SK-N-SH (cell line): Measurements from ENCODE around the gene HOXC10. TPM values are rescaled to one million over a fixed set of nuclear protein-coding genes. Genes with fewer than 3 reads are reported as not detected.

Experiments
- CTCF ChIA-PET: fragments of 300-600, 350-600 bp; formaldehyde crosslinking; extraction: SDS; loops from one replicate; lab custom pipeline; 2021; lab: Yijun Ruan, JAX
- POLR2A ChIA-PET: fragments of 350-600 bp; sonication (Branson Sonifier 250); formaldehyde crosslinking; extraction: SDS; loops from one replicate; lab custom pipeline; 2020; ENCODE audit warnings: antibody characterized with exemption, inconsistent platforms; lab: Yijun Ruan, JAX
- DNase-seq: peaks from one replicate; pipeline ENCODE4 v3.0.0; 2012
- H2AFZ ChIP-seq: fragments of 200-600 bp; sonication (generic); 2 replicates; pipeline ENCODE4 v1.8.1; 2016; ENCODE audit warnings: antibody characterized with exemption, mild to moderate bottlenecking, low read depth
- H3F3A ChIP-seq: fragments of 200-600 bp; sonication (generic); replicated peaks from 2 replicates; pipeline ENCODE3; 2016; ENCODE audit warnings: antibody characterized with exemption, mild to moderate bottlenecking; ENCODE audit not compliant: insufficient read depth
- H3K27ac ChIP-seq, 2 experiments: fragments of 200-500 bp in 1 of 2; fragments of 200-600 bp in 1 of 2; sonication (Bioruptor generic) in 1 of 2; sonication (generic), shearing (Covaris generic) in 1 of 2; 2 replicates each; pipeline versions ENCODE4 v1.5.1 to v1.6.1; 2014 to 2016; ENCODE audit warnings: low read depth in 2 of 2, inconsistent platforms in 1 of 2, low read length in 1 of 2, mild to moderate bottlenecking in 1 of 2, mixed read lengths in 1 of 2
- H3K27me3 ChIP-seq: fragments of 200-600 bp; sonication (generic), shearing (Covaris generic); 2 replicates; pipeline ENCODE4 v1.6.1; 2016; ENCODE audit warnings: mixed run types; ENCODE audit not compliant: insufficient read depth
- H3K36me3 ChIP-seq, 2 experiments: fragments of 200-500 bp in 1 of 2; fragments of 200-600 bp in 1 of 2; sonication (Bioruptor generic) in 1 of 2; sonication (generic) in 1 of 2; replicated peaks in 1 of 2; 2 replicates each; pipeline versions ENCODE3 to v1.5.1; 2014 to 2016; ENCODE audit warnings: low read length in 1 of 2, mild to moderate bottlenecking in 1 of 2; ENCODE audit not compliant: insufficient read depth in 2 of 2, control insufficient read depth in 1 of 2
- H3K4me1 ChIP-seq, 2 experiments: fragments of 200-500 bp in 1 of 2; fragments of 200-600 bp in 1 of 2; sonication (Bioruptor generic) in 1 of 2; sonication (generic), shearing (Covaris generic) in 1 of 2; 2 replicates each; pipeline versions ENCODE4 v1.5.1 to v1.6.1; 2014 to 2016; ENCODE audit warnings: low read depth in 1 of 2, low read length in 1 of 2, mixed run types in 1 of 2; ENCODE audit not compliant: insufficient read depth in 2 of 2, control insufficient read depth in 1 of 2
- H3K4me2 ChIP-seq: fragments of 200-600 bp; sonication (generic), shearing (Covaris generic); 2 replicates; pipeline ENCODE4 v1.6.1; 2017; ENCODE audit warnings: mixed run types
- H3K4me3 ChIP-seq, 2 experiments: fragments of 200-500 bp in 1 of 2; fragments of 200-600 bp in 1 of 2; sonication (Bioruptor generic) in 1 of 2; sonication (generic), shearing (Covaris generic) in 1 of 2; 2 replicates each; pipeline versions ENCODE4 v1.5.1 to v1.8.1; 2014 to 2016; ENCODE audit warnings: low read depth in 2 of 2, inconsistent platforms in 1 of 2, low read length in 1 of 2, mild to moderate bottlenecking in 1 of 2, mixed read lengths in 1 of 2, moderate library complexity in 1 of 2
- H3K79me2 ChIP-seq: fragments of 200-600 bp; sonication (generic); 2 replicates; pipeline ENCODE4 v1.8.1; 2017; ENCODE audit warnings: mild to moderate bottlenecking; ENCODE audit not compliant: insufficient read depth
- H3K9ac ChIP-seq: fragments of 200-600 bp; sonication (generic); 2 replicates; pipeline ENCODE4 v1.6.1; 2017; ENCODE audit warnings: mixed run types
- H3K9me2 ChIP-seq: fragments of 200-600 bp; sonication (generic); 2 replicates; pipeline ENCODE4 v1.6.1; 2017; ENCODE audit warnings: mixed run types
- H3K9me3 ChIP-seq: fragments of 200-600 bp; sonication (generic); 2 replicates; pipeline ENCODE4 v1.6.1; 2017; ENCODE audit warnings: mixed run types, mild to moderate bottlenecking, moderate library complexity
- H4K20me1 ChIP-seq: fragments of 200-600 bp; sonication (generic); 2 replicates; pipeline ENCODE4 v1.6.1; 2017; ENCODE audit warnings: mild to moderate bottlenecking, mixed run types; ENCODE audit not compliant: insufficient read depth
- CHD2 ChIP-seq: fragments of 150-350 bp; IDR thresholded peaks from 2 replicates; pipeline ENCODE4 v1.6.1; 2018; ENCODE audit warnings: low read length; ENCODE audit not compliant: partially characterized antibody
- CTCF ChIP-seq: fragments of 200-600 bp; sonication (generic); IDR thresholded peaks from 2 replicates; pipeline ENCODE4 v1.6.1; 2017; ENCODE audit warnings: antibody characterized with exemption, mild to moderate bottlenecking, moderate library complexity
- EZH2phosphoT487 ChIP-seq: fragments of 200-600 bp; sonication (generic); IDR thresholded peaks from 2 replicates; pipeline ENCODE4 v1.6.1; 2017; ENCODE audit warnings: low read depth, mixed run types, mild to moderate bottlenecking, antibody characterized with exemption, moderate library complexity, borderline replicate concordance
- FOSL2 ChIP-seq: IDR thresholded peaks from 2 replicates; pipeline ENCODE4 v1.4.0; 2012; ENCODE audit warnings: low read depth, mild to moderate bottlenecking, moderate library complexity, borderline replicate concordance
- FOXJ3 ChIP-seq: sonication (generic); formaldehyde crosslinking; IDR thresholded peaks from 2 replicates; pipeline ENCODE4 v1.5.1; 2020; ENCODE audit warnings: mild to moderate bottlenecking, missing genetic modification reagents
- FOXM1 ChIP-seq: IDR thresholded peaks from 2 replicates; pipeline ENCODE4 v1.4.0; 2012; ENCODE audit warnings: low read depth, mild to moderate bottlenecking
- GATA2 ChIP-seq: sonication (generic); formaldehyde crosslinking; IDR thresholded peaks from 2 replicates; pipeline ENCODE4 v1.5.0; 2020; ENCODE audit warnings: mild to moderate bottlenecking, missing genetic modification reagents
- JUND ChIP-seq: IDR thresholded peaks from 2 replicates; pipeline ENCODE4 v1.4.0; 2012
- MAX ChIP-seq: IDR thresholded peaks from 2 replicates; pipeline ENCODE4 v1.4.0; 2012; ENCODE audit warnings: low read depth
- NFIC ChIP-seq: IDR thresholded peaks from 2 replicates; pipeline ENCODE4 v1.4.0; 2012; ENCODE audit warnings: borderline replicate concordance
- NRF1 ChIP-seq: IDR thresholded peaks from 2 replicates; pipeline ENCODE4 v1.6.1; 2012; ENCODE audit warnings: low read depth, mild to moderate bottlenecking, low read length
- RXRA ChIP-seq: IDR thresholded peaks from 2 replicates; pipeline ENCODE4 v1.4.0; 2012; ENCODE audit warnings: low read depth, mild to moderate bottlenecking, borderline replicate concordance
- SMC3 ChIP-seq: IDR thresholded peaks from 2 replicates; pipeline ENCODE4 v1.6.1; 2012; ENCODE audit warnings: low read depth, low read length, improper control_type of control experiment
- TAF1 ChIP-seq: IDR thresholded peaks from 2 replicates; pipeline ENCODE4 v1.6.1; 2012; ENCODE audit warnings: low read depth, mild to moderate bottlenecking, low read length, moderate library complexity, borderline replicate concordance
- TCF12 ChIP-seq: IDR thresholded peaks from 2 replicates; pipeline ENCODE4 v1.4.0; 2012
- TEAD4 ChIP-seq: IDR thresholded peaks from 2 replicates; pipeline ENCODE4 v1.4.0; 2012; ENCODE audit warnings: mild to moderate bottlenecking, borderline replicate concordance; ENCODE audit not compliant: insufficient read depth
- WGBS: methylation state at CpG from one replicate; pipeline ENCODE4 v1.1.6; 2017; ENCODE audit warnings: low lambda C conversion rate; 5-methylcytosine and 5-hydroxymethylcytosine counted together
- polyA plus RNA-seq, 3 experiments: library from polyadenylated mRNA; depleted of rRNA; stranded (reverse); fragments of >200 nt; gene quantifications; 2 replicates each; pipeline ENCODE4 v1.2.3, GENCODE V29; 2012
- TF ChIP-seq, protein P1 (sequence below): fragments of 150-350 bp; IDR thresholded peaks from 2 replicates; pipeline ENCODE4 v1.6.1; 2016; ENCODE audit warnings: mild to moderate bottlenecking, low read depth, low read length
- TF ChIP-seq, protein P2 (sequence below): IDR thresholded peaks from 2 replicates; pipeline ENCODE4; 2012
- TF ChIP-seq, protein P3 (sequence below): IDR thresholded peaks from 2 replicates; pipeline ENCODE4 v1.4.0; 2012; ENCODE audit warnings: low read depth, borderline replicate concordance

Gene HOXC10
- polyA plus RNA-seq, 1 of the 3 experiments (the other 2 are of a cell fraction), result 0.03 TPM

DNA sequence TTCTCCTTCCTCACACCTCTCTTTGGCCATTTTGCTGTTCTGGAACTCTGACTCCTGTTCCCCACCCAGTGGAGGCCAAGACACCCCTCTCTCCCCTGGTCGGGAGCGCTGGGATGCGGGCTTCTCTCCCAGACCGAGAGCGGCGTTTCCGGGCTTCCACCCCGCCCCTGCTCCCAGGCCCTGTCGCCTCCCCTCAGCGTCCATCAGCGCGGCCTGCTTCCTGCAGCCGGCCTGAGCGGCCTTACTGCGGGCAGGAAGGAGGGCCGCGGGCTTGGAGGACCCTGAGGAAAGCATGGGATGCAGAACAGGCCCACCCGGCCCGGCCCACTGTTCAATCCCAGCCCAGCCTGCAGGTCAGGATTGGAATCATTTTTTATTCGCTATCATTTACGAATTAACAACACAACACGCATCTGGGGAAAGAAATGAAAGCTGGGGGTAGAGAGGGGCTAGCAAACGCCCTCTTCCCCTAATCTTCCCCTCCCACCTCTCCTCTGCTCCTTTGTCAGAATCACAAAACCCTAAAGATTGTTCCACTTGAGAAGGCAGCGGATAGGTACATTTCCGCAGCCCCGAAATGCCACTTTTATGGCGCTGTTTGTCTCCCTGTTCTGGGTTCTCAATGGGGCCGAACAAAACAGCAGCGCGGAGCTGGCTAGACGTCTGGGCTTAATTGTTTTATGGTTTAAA is 20.0 kb downstream of the HOXC10 start:
- ChIA-PET CTCF (interaction anchor here (0.9 to 24.5 kb wide), 21 partner anchors 11 to 395 kb away, joined by 3 to 568 read pairs (median 6); partner anchors contain the start of genes HOXC10, HOXC5, HOXC6 and SMUG1), POLR2A (no interaction called here)
- Histone ChIP-seq H3K4me1 (peaks cover 0 to 26% of the 10 kb centered on the region in 2 experiments; a peak in 1 of 4 replicates), H3K4me2 (no peak overlapping the region), H3K9ac (no peak overlapping the region), H3K27ac (no peak overlapping the region), H3K9me2 (no peaks in the 10 kb centered on the region), H2AFZ (no peak overlapping the region), H3K79me2 (no peaks in the 10 kb centered on the region), H3F3A (no peaks in the 10 kb centered on the region), H3K9me3 (no peaks in the 10 kb centered on the region), H3K36me3 (no peaks in the 10 kb centered on the region), H4K20me1 (no peaks in the 10 kb centered on the region), H3K4me3 (no peak overlapping the region), H3K27me3 (no peaks in the 10 kb centered on the region)
- 81% methylated on average over 31 of the region's 31 CpGs for WGBS
- TF ChIP-seq TCF12, result no peak
- TF ChIP-seq TAF1, result no peak
- no peak for TF ChIP-seq TEAD4
- no peak for TF ChIP-seq CHD2
- TF ChIP-seq MAX, result no peak
- TF ChIP-seq, protein P1, sequence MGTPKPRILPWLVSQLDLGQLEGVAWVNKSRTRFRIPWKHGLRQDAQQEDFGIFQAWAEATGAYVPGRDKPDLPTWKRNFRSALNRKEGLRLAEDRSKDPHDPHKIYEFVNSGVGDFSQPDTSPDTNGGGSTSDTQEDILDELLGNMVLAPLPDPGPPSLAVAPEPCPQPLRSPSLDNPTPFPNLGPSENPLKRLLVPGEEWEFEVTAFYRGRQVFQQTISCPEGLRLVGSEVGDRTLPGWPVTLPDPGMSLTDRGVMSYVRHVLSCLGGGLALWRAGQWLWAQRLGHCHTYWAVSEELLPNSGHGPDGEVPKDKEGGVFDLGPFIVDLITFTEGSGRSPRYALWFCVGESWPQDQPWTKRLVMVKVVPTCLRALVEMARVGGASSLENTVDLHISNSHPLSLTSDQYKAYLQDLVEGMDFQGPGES, result no peak
- no peak for TF ChIP-seq NFIC
- TF ChIP-seq EZH2phosphoT487, result no peak
- no peak for TF ChIP-seq CTCF
- no peak for TF ChIP-seq FOXM1
- TF ChIP-seq, protein P2, sequence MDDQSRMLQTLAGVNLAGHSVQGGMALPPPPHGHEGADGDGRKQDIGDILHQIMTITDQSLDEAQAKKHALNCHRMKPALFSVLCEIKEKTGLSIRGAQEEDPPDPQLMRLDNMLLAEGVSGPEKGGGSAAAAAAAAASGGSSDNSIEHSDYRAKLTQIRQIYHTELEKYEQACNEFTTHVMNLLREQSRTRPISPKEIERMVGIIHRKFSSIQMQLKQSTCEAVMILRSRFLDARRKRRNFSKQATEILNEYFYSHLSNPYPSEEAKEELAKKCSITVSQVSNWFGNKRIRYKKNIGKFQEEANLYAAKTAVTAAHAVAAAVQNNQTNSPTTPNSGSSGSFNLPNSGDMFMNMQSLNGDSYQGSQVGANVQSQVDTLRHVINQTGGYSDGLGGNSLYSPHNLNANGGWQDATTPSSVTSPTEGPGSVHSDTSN, result no peak
- no peak for TF ChIP-seq JUND
- no peak for TF ChIP-seq NRF1
- no peak for TF ChIP-seq RXRA
- no peak for TF ChIP-seq SMC3
- TF ChIP-seq GATA2, result no peak
- TF ChIP-seq, protein P3, sequence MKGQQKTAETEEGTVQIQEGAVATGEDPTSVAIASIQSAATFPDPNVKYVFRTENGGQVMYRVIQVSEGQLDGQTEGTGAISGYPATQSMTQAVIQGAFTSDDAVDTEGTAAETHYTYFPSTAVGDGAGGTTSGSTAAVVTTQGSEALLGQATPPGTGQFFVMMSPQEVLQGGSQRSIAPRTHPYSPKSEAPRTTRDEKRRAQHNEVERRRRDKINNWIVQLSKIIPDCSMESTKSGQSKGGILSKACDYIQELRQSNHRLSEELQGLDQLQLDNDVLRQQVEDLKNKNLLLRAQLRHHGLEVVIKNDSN, result no peak
- TF ChIP-seq FOXJ3 (CRISPR knock-in tag), result no peak
- no peak for TF ChIP-seq FOSL2
- no peak for DNase-seq
